Measurements from ENCODE around the gene RIN1. TPM values are rescaled to one million over a fixed set of nuclear protein-coding genes. Genes with fewer than 3 reads are reported as not detected.

The RIN1 gene
- total and polyA plus RNA-seq, 11 donors, result 0.99 to 5.2 (median 1.5) TPM

GRCh38 chr11:66339162-66339675 is 3.0 kb upstream of the RIN1 start:
- 89 to 93% (median 90%) methylated on average over 6 of the region's 6 CpGs for WGBS, 4 donors
- Histone ChIP-seq H3K9me3 (no peaks in the 10 kb centered on the region), H3K27me3 (no peaks in the 10 kb centered on the region), H3K27ac (no peak overlapping the region), H3K4me3 (no peak overlapping the region), H3K36me3 (peaks cover 0 to 57% (median 39%) of the 10 kb centered on the region in 9 donors), H3K4me1 (peaks cover 8 to 45% (median 29%) of the 10 kb centered on the region in 12 donors)
- DNase-seq (peak in 2 of 5 donors; percentile 8 to 40), ATAC-seq (no peak)
- TF ChIP-seq POLR2A (IDR thresholded peaks at IDR 0.05), result no peak
- TF ChIP-seq CTCF (IDR thresholded peaks at IDR 0.05), result no peak
- intact Hi-C loops (cut with DNase I), result loop anchor here in 1 of 10 donors (5.0 kb wide), 1 partner anchor 47 kb away; the partner anchor contains the start of gene TMEM151A

GRCh38 chr11:66338276-66339161 is 2.3 kb upstream of the RIN1 start:
- DNase-seq (peak in 3 of 5 donors; percentile 22 to 38 (median 23)), ATAC-seq (no peak)
- Histone ChIP-seq H3K27me3 (no peaks in the 10 kb centered on the region), H3K9me3 (no peaks in the 10 kb centered on the region), H3K4me3 (no peak overlapping the region), H3K27ac (no peak overlapping the region), H3K4me1 (peaks cover 4 to 38% (median 23%) of the 10 kb centered on the region in 12 donors), H3K36me3 (peaks cover 0 to 57% (median 39%) of the 10 kb centered on the region in 9 donors)
- intact Hi-C loops (cut with DNase I), result loop anchor here in 1 of 10 donors (5.0 kb wide), 1 partner anchor 46 kb away; the partner anchor contains the start of gene TMEM151A
- 85 to 92% (median 88%) methylated on average over 11 to 17 of the region's 17 CpGs for WGBS, 4 donors
- TF ChIP-seq POLR2A (IDR thresholded peaks at IDR 0.05) (no peak), CTCF (IDR thresholded peaks at IDR 0.05) (no peak)

- Histone ChIP-seq H3K27me3 (no peaks in the 10 kb centered on the region), H3K4me3 (no peak overlapping the region), H3K36me3 (peaks cover 0 to 66% (median 41%) of the 10 kb centered on the region in 9 donors), H3K27ac (peak overlapping the region in 3 of 12 donors; percentile 66 to 78 (median 68)), H3K4me1 (peaks cover 4 to 35% (median 20%) of the 10 kb centered on the region in 12 donors), H3K9me3 (no peaks in the 10 kb centered on the region)
- intact Hi-C loops (cut with DNase I), result loop anchor here in 1 of 10 donors (5.0 kb wide), 1 partner anchor 45 kb away; the partner anchor contains the start of gene TMEM151A
- 65 to 73% (median 70%) methylated on average over 16 to 18 of the region's 18 CpGs for WGBS, 4 donors
- TF ChIP-seq POLR2A (IDR thresholded peaks at IDR 0.05) (no peak), CTCF (IDR thresholded peaks at IDR 0.05) (no peak)
- DNase-seq (peak in 2 of 5 donors; percentile 22 to 27), ATAC-seq (peak in 1 of 4 donors; percentile 11)
Observed at GRCh38 chr11:66337103-66337899, 1.1 kb upstream of the RIN1 start.

Measured in heart left ventricle (tissue), 16 donors.